Neural cell (in vitro differentiated cells): ENCODE data around the gene NKAIN4. TPM values are rescaled to one million over a fixed set of nuclear protein-coding genes. Genes with fewer than 3 reads are reported as not detected.

Experiments used
- H2AFZ ChIP-seq: fragments of 200-600, 300-800 bp; sonication (generic), shearing (Covaris generic); 2 replicates; pipeline ENCODE4 v1.6.0; 2014; ENCODE audit warnings: low read depth, mild to moderate bottlenecking, antibody characterized with exemption, low read length, moderate library complexity
- H3F3A ChIP-seq: fragments of 200-600 bp; shearing (Covaris generic); 2 replicates; pipeline ENCODE4 v1.6.1; 2016; ENCODE audit warnings: mild to moderate bottlenecking, moderate library complexity, mixed read lengths, antibody characterized with exemption, low read length; ENCODE audit not compliant: insufficient read depth, poor library complexity, severe bottlenecking
- H3K27ac ChIP-seq: fragments of 200-600, 300-800 bp; sonication (generic), shearing (Covaris generic); 2 replicates; pipeline ENCODE4 v1.5.1; 2014; ENCODE audit warnings: mild to moderate bottlenecking, low read length, moderate library complexity
- H3K27me3 ChIP-seq: fragments of 300-800, 200-600 bp; sonication (generic), shearing (Covaris generic); 2 replicates; pipeline ENCODE4 v1.6.0; 2014; ENCODE audit warnings: mild to moderate bottlenecking, low read depth, low read length, moderate library complexity; ENCODE audit not compliant: insufficient read depth
- H3K36me3 ChIP-seq: fragments of 300-800, 200-600 bp; sonication (generic), shearing (Covaris generic); 2 replicates; pipeline ENCODE4 v1.5.1; 2014; ENCODE audit warnings: mild to moderate bottlenecking, antibody characterized with exemption, low read length, moderate library complexity; ENCODE audit not compliant: insufficient read depth
- H3K4me2 ChIP-seq: fragments of 300-800, 200-600 bp; sonication (generic), shearing (Covaris generic); 2 replicates; pipeline ENCODE4 v1.6.0; 2014; ENCODE audit warnings: mild to moderate bottlenecking, low read length
- H3K4me3 ChIP-seq: fragments of 300-800, 200-600 bp; sonication (generic), shearing (Covaris generic); 2 replicates; pipeline ENCODE4 v1.5.1; 2014; ENCODE audit warnings: mild to moderate bottlenecking, low read length, moderate library complexity
- H3K79me2 ChIP-seq: fragments of 200-600 bp; shearing (Covaris generic); replicated peaks from 2 replicates; pipeline ENCODE4 v1.6.0; 2014; ENCODE audit warnings: mild to moderate bottlenecking, low read length, moderate library complexity; ENCODE audit not compliant: insufficient read depth
- H3K9ac ChIP-seq: fragments of 300-800, 200-600 bp; sonication (generic), shearing (Covaris generic); 2 replicates; pipeline ENCODE4 v1.6.1; 2016; ENCODE audit warnings: mild to moderate bottlenecking, low read length, mixed read lengths
- H3K9me2 ChIP-seq: fragments of 200-600 bp; shearing (Covaris generic); 2 replicates; pipeline ENCODE4 v1.6.1; 2016; ENCODE audit warnings: mild to moderate bottlenecking, low read length, mixed read lengths; ENCODE audit not compliant: insufficient read depth
- H3K9me3 ChIP-seq: fragments of 200-600, 300-800 bp; sonication (generic), shearing (Covaris generic); 2 replicates; pipeline ENCODE4 v1.6.1; 2016; ENCODE audit warnings: mild to moderate bottlenecking, mixed run types, low read length, moderate library complexity, mixed read lengths
- H4K20me1 ChIP-seq: fragments of 200-600 bp; shearing (Covaris generic); 2 replicates; pipeline ENCODE4 v1.6.1; 2016; ENCODE audit warnings: mild to moderate bottlenecking, mixed run types; ENCODE audit not compliant: insufficient read depth
- CTCF ChIP-seq: fragments of 450-650 bp; IDR thresholded peaks from 2 replicates; pipeline ENCODE4 v1.5.1; 2014; ENCODE audit warnings: antibody characterized with exemption, mild to moderate bottlenecking, moderate library complexity; ENCODE audit not compliant: poor library complexity, severe bottlenecking
- EP300 ChIP-seq: fragments of 450-650 bp; conservative IDR thresholded peaks from 2 replicates; pipeline ENCODE4 v1.6.1; 2014; ENCODE audit warnings: antibody characterized with exemption, mild to moderate bottlenecking, moderate library complexity; ENCODE audit not compliant: poor library complexity, severe bottlenecking
- EZH2 ChIP-seq: fragments of 200-600, 300-800 bp; shearing (Covaris generic), sonication (generic); IDR thresholded peaks from 2 replicates; pipeline ENCODE4 v1.6.1; 2014; ENCODE audit warnings: antibody characterized with exemption, low read length, borderline replicate concordance, mild to moderate bottlenecking; ENCODE audit not compliant: insufficient read depth, poor library complexity, severe bottlenecking
- MXI1 ChIP-seq: fragments of 450-650 bp; conservative IDR thresholded peaks from 2 replicates; pipeline ENCODE4 v1.6.1; 2014; ENCODE audit warnings: antibody characterized with exemption, mild to moderate bottlenecking; ENCODE audit not compliant: poor library complexity, severe bottlenecking
- POLR2AphosphoS5 ChIP-seq: IDR thresholded peaks from 2 replicates; pipeline ENCODE4 v1.6.1; 2012
- RAD21 ChIP-seq: fragments of 450-650 bp; conservative IDR thresholded peaks from 2 replicates; pipeline ENCODE4 v1.6.1; 2014; ENCODE audit warnings: antibody characterized with exemption, mild to moderate bottlenecking, moderate library complexity
- SMC3 ChIP-seq: fragments of 450-650 bp; conservative IDR thresholded peaks from 2 replicates; pipeline ENCODE4 v1.6.1; 2014; ENCODE audit warnings: antibody characterized with exemption, mild to moderate bottlenecking, moderate library complexity; ENCODE audit not compliant: poor library complexity
- TAF1 ChIP-seq: IDR thresholded peaks from 2 replicates; pipeline ENCODE4 v1.6.1; 2012; ENCODE audit warnings: low read depth
- polyA plus RNA-seq: library from polyadenylated mRNA; depleted of rRNA; stranded (reverse); fragments of >200 nt; gene quantifications from 2 replicates; pipeline ENCODE4 v1.2.3, GENCODE V29; 2014
- TF ChIP-seq, protein P1 (sequence below): IDR thresholded peaks from 2 replicates; pipeline ENCODE4 v1.6.1; 2012; ENCODE audit warnings: borderline replicate concordance

The NKAIN4 gene
- polyA plus RNA-seq, 1 donor from 2014 or later = 11.2 TPM

DNA sequence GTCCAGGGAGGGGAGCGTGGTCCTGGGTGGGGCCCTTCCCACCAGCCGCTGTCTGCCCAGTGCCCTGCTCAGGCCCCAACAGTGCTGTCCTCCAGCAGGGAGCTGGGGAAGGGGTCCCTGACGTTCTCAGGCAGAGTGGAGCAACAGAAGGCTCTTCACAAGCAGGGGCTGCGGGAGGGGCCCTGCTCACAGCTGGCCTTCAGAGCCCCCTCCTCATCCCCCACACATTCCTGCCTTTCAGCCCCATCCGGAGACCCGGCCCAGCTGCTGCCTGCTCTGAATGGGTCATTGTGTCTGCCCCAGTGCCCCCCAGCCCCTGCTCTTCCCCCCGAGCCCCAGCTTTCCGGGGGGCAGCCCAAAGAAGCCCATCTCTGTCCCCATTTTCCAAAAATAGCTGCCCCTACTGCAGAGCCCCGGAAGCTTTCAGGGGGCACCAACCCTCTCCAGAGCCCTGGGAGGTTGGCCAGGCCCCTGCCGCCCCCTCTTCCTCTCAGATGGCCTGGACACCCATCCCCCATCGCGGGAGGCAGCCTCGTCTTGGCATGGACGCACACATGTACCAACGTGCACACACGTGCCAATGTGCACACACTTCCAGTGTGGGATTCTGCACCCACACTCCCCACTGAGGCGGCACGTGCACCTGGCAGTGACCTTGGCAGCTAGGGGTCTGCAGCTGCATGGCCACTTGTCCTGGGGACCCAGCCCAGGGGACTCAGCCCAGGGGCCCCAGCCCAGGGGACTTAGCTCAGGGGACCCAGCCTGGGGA, 42.5 kb upstream of the NKAIN4 start:
- Histone ChIP-seq H3K79me2 (no peaks in the 10 kb centered on the region), H3K9me2 (no peaks in the 10 kb centered on the region), H3K36me3 (no peaks in the 10 kb centered on the region), H2AFZ (no peak overlapping the region), H3K27ac (no peak overlapping the region), H3K9me3 (no peaks in the 10 kb centered on the region), H3K4me3 (no peak overlapping the region), H3K27me3 (no peaks in the 10 kb centered on the region), H3F3A (no peaks in the 10 kb centered on the region), H4K20me1 (no peaks in the 10 kb centered on the region), H3K9ac (no peak overlapping the region), H3K4me2 (no peak overlapping the region)
- TF ChIP-seq POLR2AphosphoS5 = no peak
- TF ChIP-seq TAF1 = no peak
- TF ChIP-seq RAD21 = no peak
- TF ChIP-seq CTCF = no peak
- TF ChIP-seq EZH2 = no peak
- TF ChIP-seq, protein P1, sequence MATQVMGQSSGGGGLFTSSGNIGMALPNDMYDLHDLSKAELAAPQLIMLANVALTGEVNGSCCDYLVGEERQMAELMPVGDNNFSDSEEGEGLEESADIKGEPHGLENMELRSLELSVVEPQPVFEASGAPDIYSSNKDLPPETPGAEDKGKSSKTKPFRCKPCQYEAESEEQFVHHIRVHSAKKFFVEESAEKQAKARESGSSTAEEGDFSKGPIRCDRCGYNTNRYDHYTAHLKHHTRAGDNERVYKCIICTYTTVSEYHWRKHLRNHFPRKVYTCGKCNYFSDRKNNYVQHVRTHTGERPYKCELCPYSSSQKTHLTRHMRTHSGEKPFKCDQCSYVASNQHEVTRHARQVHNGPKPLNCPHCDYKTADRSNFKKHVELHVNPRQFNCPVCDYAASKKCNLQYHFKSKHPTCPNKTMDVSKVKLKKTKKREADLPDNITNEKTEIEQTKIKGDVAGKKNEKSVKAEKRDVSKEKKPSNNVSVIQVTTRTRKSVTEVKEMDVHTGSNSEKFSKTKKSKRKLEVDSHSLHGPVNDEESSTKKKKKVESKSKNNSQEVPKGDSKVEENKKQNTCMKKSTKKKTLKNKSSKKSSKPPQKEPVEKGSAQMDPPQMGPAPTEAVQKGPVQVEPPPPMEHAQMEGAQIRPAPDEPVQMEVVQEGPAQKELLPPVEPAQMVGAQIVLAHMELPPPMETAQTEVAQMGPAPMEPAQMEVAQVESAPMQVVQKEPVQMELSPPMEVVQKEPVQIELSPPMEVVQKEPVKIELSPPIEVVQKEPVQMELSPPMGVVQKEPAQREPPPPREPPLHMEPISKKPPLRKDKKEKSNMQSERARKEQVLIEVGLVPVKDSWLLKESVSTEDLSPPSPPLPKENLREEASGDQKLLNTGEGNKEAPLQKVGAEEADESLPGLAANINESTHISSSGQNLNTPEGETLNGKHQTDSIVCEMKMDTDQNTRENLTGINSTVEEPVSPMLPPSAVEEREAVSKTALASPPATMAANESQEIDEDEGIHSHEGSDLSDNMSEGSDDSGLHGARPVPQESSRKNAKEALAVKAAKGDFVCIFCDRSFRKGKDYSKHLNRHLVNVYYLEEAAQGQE = no peak
- no peak for TF ChIP-seq EP300
- TF ChIP-seq SMC3 = no peak
- TF ChIP-seq MXI1 = no peak

- Histone ChIP-seq H3K4me3 (no peak overlapping the region), H3K27me3 (no peaks in the 10 kb centered on the region), H3K9me2 (no peaks in the 10 kb centered on the region), H4K20me1 (no peaks in the 10 kb centered on the region), H3K9me3 (no peaks in the 10 kb centered on the region), H3K36me3 (no peaks in the 10 kb centered on the region), H3F3A (no peaks in the 10 kb centered on the region), H3K79me2 (no peaks in the 10 kb centered on the region), H3K27ac (no peak overlapping the region), H3K4me2 (no peak overlapping the region), H2AFZ (no peak overlapping the region), H3K9ac (no peak overlapping the region)
- TF ChIP-seq MXI1 = no peak
- TF ChIP-seq EZH2 = no peak
- TF ChIP-seq, protein P1 = no peak
- TF ChIP-seq TAF1 = no peak
- TF ChIP-seq RAD21 = no peak
- TF ChIP-seq SMC3 = no peak
- no peak for TF ChIP-seq EP300
- no peak for TF ChIP-seq POLR2AphosphoS5
- TF ChIP-seq CTCF = no peak
These were observed 41.6 kb upstream of the NKAIN4 start for GRCh38 chr20:63295846-63296245.
